Mesodermal cell (in vitro differentiated cells): Measurements from ENCODE around the gene CDSN.

Experiments
- H3K27ac ChIP-seq: 2 replicates; pipeline ENCODE4 v1.7.0; 2013; ENCODE audit warnings: mild to moderate bottlenecking, low read depth, low read length, moderate library complexity; ENCODE audit not compliant: severe bottlenecking
- H3K36me3 ChIP-seq: 2 replicates; pipeline ENCODE4 v1.7.1; 2013; ENCODE audit warnings: mild to moderate bottlenecking, low read length, moderate library complexity; ENCODE audit not compliant: control insufficient read depth, insufficient read depth
- H3K4me1 ChIP-seq: one replicate; pipeline ENCODE4 v1.7.1; 2013; ENCODE audit warnings: mild to moderate bottlenecking, low read length; ENCODE audit not compliant: insufficient read depth, control insufficient read depth, poor library complexity, severe bottlenecking
- H3K4me3 ChIP-seq: 2 replicates; pipeline ENCODE4 v1.7.0; 2013; ENCODE audit warnings: low read length, control low read depth, mild to moderate bottlenecking; ENCODE audit not compliant: insufficient read depth, poor library complexity, severe bottlenecking; ENCODE audit errors: extremely low read depth
- H3K9me3 ChIP-seq: 2 replicates; pipeline ENCODE4 v1.7.1; 2013; ENCODE audit warnings: mild to moderate bottlenecking, low read length, moderate library complexity; ENCODE audit not compliant: control insufficient read depth
- WGBS, 2 experiments: methylation state at CpG; one replicate each; pipeline ENCODE4 v1.1.5; 2013; ENCODE audit warnings: missing lambda C conversion rate in 2 of 2; ENCODE audit not compliant: insufficient coverage in 2 of 2; 5-methylcytosine and 5-hydroxymethylcytosine counted together

Gene CDSN

DNA sequence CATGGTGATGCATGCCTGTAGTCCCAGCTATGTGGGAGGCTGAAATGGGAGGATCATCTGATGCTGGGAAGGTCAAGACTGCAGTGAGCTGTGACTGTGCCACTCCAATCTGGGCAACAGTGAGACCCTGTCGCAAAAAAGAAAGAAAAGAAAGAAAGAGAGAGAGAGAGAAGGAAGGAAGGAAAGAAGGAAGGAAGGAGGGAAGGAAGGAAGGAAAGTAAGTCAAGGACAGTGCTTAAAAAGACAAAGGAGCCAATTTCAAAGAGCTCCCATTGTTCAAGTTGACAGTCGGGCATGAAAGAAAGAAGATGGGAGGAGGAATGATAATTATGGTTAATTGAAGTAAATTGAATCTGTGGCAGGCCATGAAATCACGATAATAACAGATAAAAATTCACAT lies 24.0 kb downstream of the CDSN start:
- 67 to 93% methylated on average over 1 to 2 of the region's 3 CpGs for WGBS, 2 experiments
- Histone ChIP-seq H3K27ac (no peak overlapping the region), H3K4me3 (no peak overlapping the region), H3K36me3 (no peaks in the 10 kb centered on the region), H3K4me1 (peaks cover 14% of the 10 kb centered on the region), H3K9me3 (no peaks in the 10 kb centered on the region)

DNA sequence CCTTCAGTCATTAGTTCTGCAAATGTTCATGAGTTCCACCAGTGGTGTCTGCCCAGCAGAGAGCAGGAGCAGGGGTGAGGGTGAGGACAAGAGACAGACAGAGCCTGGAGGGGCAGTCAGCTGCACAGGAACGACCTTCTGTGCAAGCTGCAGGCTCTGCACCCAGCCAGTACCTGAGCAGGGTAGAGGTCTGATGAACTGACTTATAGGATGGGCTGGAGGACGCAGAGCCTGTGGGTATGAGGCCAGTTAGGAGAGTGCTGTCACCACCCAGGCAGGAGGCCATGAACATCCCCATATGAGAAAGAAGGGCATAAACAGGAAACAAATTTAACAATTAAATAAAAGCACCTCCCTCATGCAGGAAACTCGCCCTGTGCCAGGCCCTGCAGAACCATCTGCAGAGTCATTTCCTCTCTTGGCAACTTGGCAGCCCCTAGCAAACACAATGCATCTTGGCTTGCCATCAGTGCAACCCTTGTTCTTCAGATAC lies 25.8 kb downstream of the CDSN start:
- Histone ChIP-seq H3K36me3 (no peaks in the 10 kb centered on the region), H3K9me3 (no peaks in the 10 kb centered on the region), H3K27ac (no peak overlapping the region), H3K4me1 (peaks cover 14% of the 10 kb centered on the region), H3K4me3 (no peak overlapping the region)
- 88 to 93% methylated on average over 2 of the region's 3 CpGs for WGBS, 2 experiments

DNA sequence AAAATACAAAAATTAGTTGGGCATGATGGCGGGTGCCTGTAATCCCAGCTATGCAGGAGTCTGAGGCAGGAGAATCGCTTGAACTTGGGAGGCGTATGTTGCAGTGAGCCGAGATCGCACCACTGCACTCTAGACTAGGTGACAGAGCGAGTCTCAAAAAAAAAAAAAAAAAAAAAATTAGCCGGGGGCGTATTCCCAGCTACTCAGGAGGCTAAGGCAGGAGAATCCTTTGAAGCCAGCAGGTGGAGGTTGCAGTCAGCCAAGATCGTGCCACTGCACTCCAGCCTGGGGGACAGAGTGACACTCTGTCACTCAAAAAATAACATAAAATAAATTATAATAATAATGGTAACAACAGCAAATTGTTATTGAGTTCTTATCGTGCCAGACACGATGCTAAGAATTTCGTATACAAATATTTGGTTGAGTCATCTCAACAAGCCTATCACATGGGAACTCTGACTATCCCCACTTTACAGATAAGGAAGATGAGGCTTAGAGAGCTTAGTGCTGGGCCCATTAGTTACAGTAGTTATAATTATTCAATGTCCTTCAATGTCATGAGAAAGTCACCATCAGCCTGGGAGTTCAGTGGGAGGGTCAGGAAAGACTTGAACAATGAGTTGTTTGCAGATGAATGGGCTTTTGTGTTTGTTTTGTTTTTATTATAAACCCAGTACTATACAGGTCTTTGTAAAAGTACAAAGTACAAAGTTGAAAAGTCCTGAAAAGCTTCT lies 27.3 kb downstream of the CDSN start:
- 90 to 100% methylated on average over 2 to 6 of the region's 12 CpGs for WGBS, 2 experiments
- Histone ChIP-seq H3K9me3 (no peaks in the 10 kb centered on the region), H3K4me3 (no peak overlapping the region), H3K4me1 (peaks cover 14% of the 10 kb centered on the region), H3K27ac (no peak overlapping the region), H3K36me3 (no peaks in the 10 kb centered on the region)

DNA sequence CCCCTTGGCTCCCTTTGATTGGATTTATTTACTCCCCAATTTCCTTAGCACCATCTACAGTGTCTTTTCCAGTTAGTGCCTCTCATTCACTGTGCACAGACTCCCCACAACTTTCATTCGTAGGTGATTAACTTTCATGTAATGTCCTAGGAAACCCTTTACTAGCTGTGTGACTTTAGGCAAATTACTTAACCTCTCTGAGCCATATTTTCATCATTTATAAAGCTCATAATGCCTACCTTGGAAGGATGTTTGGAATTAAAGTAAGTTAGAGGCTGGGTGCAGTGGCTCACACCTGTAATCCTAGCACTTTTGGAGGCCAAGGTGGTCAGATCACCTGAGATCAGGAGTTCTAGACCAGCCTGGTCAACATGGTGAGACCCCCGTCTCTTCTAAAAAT lies 28.0 kb downstream of the CDSN start:
- no peak overlapping the region for H3K27ac ChIP-seq
- WGBS, 2 experiments = 80 to 87% methylated on average over 1 to 2 of the region's 2 CpGs
- peaks cover 15% of the 10 kb centered on the region for H3K4me1 ChIP-seq
- H3K9me3 ChIP-seq = no peaks in the 10 kb centered on the region
- no peak overlapping the region for H3K4me3 ChIP-seq
- no peaks in the 10 kb centered on the region for H3K36me3 ChIP-seq

DNA sequence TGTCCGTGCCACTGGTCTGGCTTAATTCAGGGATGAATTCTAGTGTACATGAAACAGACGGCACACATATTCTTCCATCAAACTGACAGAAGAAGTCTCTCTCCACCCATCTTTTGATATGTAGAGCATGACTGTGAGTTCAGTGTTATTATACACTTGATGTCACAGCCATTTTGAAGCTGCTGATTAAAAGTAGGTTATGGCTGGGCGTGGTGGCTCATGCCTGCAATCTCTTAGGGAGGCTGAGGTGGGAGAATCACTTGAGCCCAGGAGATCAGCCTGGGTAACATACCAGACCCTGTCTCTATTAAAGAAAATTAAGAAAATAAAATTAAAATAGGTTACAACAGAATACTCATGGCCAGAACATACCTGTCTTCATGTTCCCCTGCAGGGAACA lies 28.6 kb downstream of the CDSN start:
- no peak overlapping the region for H3K27ac ChIP-seq
- WGBS, 2 experiments = 70 to 100% methylated on average over 1 to 2 of the region's 3 CpGs
- no peaks in the 10 kb centered on the region for H3K36me3 ChIP-seq

DNA sequence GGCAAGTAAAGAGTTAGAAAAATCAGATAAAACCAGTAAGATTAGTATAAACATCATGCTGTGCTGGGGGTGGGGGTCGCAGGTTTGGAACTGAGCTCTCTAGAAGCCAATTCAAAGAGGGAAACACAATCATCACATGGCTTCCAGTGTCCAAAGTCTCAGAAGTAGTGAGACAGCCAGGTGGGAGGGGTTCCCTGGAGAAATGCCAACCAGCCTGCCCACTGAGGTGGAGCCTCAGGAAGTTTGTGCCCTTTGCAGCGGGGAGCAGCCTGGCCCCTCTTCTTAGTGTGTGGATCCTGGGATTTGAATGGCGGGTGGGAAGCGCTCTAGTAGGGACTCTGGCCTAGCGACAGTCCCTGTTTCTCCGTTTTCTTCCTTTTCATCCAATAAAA lies 29.3 kb downstream of the CDSN start:
- Histone ChIP-seq H3K36me3 (no peaks in the 10 kb centered on the region), H3K4me1 (peaks cover 26% of the 10 kb centered on the region), H3K27ac (no peak overlapping the region), H3K9me3 (no peaks in the 10 kb centered on the region), H3K4me3 (no peak overlapping the region)
- WGBS, 2 experiments = 85 to 91% methylated on average over 3 to 5 of the region's 6 CpGs

More for the DNA sequence above, 28.6 kb downstream of the CDSN start:
- Histone ChIP-seq H3K9me3 (no peaks in the 10 kb centered on the region), H3K4me3 (no peak overlapping the region), H3K4me1 (peaks cover 20% of the 10 kb centered on the region)

DNA sequence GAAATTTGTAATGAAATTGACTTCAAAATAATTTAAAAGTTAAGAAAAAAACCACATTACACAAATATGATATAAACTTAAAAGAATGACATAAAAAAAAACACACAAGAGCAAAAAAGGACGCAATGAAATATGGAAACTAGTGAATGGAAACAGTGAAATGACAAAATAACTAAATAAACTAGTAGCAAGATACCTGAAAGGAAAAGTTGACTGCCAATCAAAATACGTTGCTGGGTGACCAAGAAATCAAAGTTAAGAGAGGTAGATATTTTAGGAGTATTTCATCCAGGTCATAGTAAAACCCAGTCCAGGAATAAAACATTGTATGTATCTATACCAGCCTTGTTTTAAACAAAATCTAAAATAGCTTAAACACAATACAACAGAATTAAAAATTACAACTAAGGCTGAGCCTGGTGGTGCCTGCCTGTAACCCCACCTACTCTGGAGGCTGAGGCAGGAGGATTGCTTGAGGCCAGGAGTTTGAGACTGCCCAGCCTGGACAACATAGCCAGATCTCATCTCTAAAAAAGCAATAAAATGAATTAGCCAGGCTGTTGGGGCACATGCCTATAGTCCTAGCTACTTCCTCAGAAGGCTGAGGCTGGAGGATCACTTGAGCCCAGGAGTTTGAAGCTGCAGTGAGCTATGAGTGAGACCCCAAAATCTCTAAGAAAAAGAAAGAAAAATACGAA lies 29.8 kb downstream of the CDSN start:
- no peaks in the 10 kb centered on the region for H3K9me3 ChIP-seq
- H3K36me3 ChIP-seq = no peaks in the 10 kb centered on the region
- no peak overlapping the region for H3K27ac ChIP-seq
- H3K4me3 ChIP-seq = no peak overlapping the region
- 100% methylated on average over 1 of the region's 3 CpGs for whole genome bisulfite sequencing, 2 experiments
- peaks cover 29% of the 10 kb centered on the region for H3K4me1 ChIP-seq

DNA sequence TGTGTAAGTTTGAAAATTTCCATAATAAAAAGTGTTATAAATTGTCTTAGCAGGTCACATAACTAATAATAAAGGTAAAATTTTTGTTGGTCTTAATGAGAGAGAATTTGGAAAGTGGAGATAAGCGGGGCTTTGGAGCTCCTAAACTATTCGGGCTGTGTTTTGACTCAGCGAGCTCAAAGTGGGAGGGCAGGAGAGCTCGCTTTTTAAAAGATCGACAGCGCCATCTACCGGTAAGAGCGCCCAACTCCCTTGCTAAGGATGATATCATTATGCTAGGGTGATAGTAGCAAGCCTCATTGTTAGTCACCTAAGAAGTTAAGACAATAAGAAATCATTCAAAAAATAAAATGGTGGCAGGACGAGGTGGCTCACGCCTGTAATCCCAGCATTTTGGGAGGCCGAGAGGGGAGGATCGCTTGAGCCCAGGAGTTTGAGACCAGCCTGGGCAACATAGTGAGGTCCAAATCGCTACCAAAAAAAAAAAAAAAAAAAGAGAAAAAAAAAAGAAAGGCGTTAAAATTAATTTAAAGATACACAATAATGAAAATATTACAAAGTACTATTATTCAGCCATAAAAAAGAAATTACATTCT lies 32.7 kb downstream of the CDSN start:
- Histone ChIP-seq H3K9me3 (no peaks in the 10 kb centered on the region), H3K4me1 (peaks cover 15% of the 10 kb centered on the region), H3K36me3 (no peaks in the 10 kb centered on the region), H3K27ac (peak overlapping the region; percentile 91), H3K4me3 (no peak overlapping the region)
- 0 to 4% methylated on average over 8 of the region's 14 CpGs for WGBS, 2 experiments

DNA sequence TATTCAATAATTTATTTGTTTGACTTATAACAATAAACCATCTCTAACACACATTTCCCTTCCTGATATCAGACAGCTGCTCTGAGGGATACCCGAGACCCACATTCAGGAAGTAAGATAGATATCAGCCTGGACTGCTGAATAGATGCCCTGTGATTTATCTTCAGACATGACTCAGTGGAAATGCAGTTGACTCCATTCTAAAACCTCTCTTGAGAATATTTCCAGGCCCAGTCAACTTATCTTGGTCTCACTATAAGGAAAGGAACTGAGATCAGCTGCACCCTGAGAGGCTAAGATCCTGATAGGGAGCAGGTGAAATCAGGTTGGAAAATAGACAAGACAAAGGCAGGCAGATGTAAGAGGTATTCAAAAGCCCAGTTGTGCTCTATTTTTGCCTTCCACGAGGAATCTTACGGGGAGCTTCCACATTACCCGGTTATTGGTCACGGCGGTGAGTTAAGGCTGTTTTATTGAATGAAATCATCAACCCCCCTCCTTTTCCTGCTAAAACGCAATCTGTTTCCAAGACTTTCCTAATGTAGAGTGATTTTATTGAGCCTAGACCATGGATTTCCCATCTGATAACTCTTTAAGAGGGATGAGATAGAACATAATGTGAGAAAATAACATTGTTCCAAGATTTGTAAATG lies 33.3 kb downstream of the CDSN start:
- H3K27ac ChIP-seq = peak overlapping the region; percentile 91
- peaks cover 15% of the 10 kb centered on the region for H3K4me1 ChIP-seq
- H3K9me3 ChIP-seq = no peaks in the 10 kb centered on the region
- no peak overlapping the region for H3K4me3 ChIP-seq
- WGBS, 2 experiments = 35 to 44% methylated on average over 2 to 3 of the region's 7 CpGs
- H3K36me3 ChIP-seq = no peaks in the 10 kb centered on the region

DNA sequence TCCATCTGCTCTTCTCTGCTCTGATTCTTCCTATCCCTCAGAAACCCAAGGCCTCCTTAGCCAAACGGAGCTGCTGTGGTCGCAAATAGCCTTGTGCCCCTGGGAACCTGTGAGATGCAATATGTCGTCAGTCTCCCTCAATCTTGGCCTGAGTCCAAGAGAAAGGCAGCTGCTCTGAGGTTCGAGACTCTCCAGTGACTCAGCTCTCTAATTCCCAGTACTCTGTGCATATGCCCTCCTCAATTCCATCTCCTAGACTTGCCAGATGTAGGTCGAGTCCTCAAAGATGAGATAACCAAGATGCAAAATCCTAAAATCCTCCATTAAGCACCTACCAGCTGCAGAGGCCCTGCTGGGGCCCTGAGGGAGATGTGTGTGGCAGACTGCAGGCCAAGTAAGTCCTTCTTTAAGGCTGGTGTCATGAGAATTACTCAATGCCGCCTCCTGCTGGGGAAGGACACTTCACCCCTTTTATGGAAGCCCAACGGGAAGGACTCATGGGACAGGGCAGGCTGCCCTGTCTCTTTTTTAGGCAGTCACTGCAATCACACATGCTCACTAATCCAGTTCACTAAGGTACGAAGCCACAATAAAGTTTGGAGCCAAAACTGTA lies 36.4 kb downstream of the CDSN start:
- 72 to 74% methylated on average over 5 to 6 of the region's 8 CpGs for WGBS, 2 experiments
- Histone ChIP-seq H3K27ac (peak overlapping the region; percentile 6), H3K4me3 (no peak overlapping the region), H3K4me1 (peaks cover 17% of the 10 kb centered on the region), H3K36me3 (no peaks in the 10 kb centered on the region), H3K9me3 (no peaks in the 10 kb centered on the region)
